Measurements from ENCODE around the gene KRTAP5-4.

Gene KRTAP5-4

GRCh38 chr11:1660111-1660867, 38.4 kb upstream of the KRTAP5-4 start:
- Histone ChIP-seq H3K9ac (no peak overlapping the region), H3K4me2 (ENCODE audit: low read length) (no peak overlapping the region), H2AFZ (no peak overlapping the region), H3K9me3 (ENCODE audit: control insufficient read depth, low read length) (no peaks in the 10 kb centered on the region), H3K4me1 (no peaks in the 10 kb centered on the region), H3K36me3 (ENCODE audit: control insufficient read depth, insufficient read depth, low read length) (no peaks in the 10 kb centered on the region), H3K27me3 (ENCODE audit: control insufficient read depth, insufficient read depth, low read length) (no peaks in the 10 kb centered on the region), H3K4me3 (ENCODE audit: low read depth, low read length) (no peak overlapping the region), H3K79me2 (no peaks in the 10 kb centered on the region), H3K27ac (no peak overlapping the region)
- TF ChIP-seq CTCF (IDR thresholded peaks at IDR 0.05): no peak

- no peaks in the 10 kb centered on the region for H3K4me1 ChIP-seq
- no peaks in the 10 kb centered on the region for H3K36me3 ChIP-seq (ENCODE audit: control insufficient read depth, insufficient read depth, low read length)
- no peaks in the 10 kb centered on the region for H3K79me2 ChIP-seq
- H3K4me3 ChIP-seq (ENCODE audit: low read depth, low read length): no peak overlapping the region
- H2AFZ ChIP-seq: no peak overlapping the region
- H3K27ac ChIP-seq: no peak overlapping the region
- H3K9ac ChIP-seq: no peak overlapping the region
- no peak overlapping the region for H3K4me2 ChIP-seq (ENCODE audit: low read length)
- TF ChIP-seq CTCF (IDR thresholded peaks at IDR 0.05): no peak
- H3K9me3 ChIP-seq (ENCODE audit: control insufficient read depth, low read length): no peaks in the 10 kb centered on the region
- no peaks in the 10 kb centered on the region for H3K27me3 ChIP-seq (ENCODE audit: control insufficient read depth, insufficient read depth, low read length)
Measured at GRCh38 chr11:1659506-1659905, 37.6 kb upstream of the KRTAP5-4 start.

GRCh38 chr11:1656670-1657069, 34.7 kb upstream of the KRTAP5-4 start:
- Histone ChIP-seq H3K9ac (no peak overlapping the region), H3K36me3 (ENCODE audit: control insufficient read depth, insufficient read depth, low read length) (no peaks in the 10 kb centered on the region), H3K27ac (no peak overlapping the region), H3K9me3 (ENCODE audit: control insufficient read depth, low read length) (no peaks in the 10 kb centered on the region), H3K4me1 (no peaks in the 10 kb centered on the region), H3K27me3 (ENCODE audit: control insufficient read depth, insufficient read depth, low read length) (no peaks in the 10 kb centered on the region), H3K79me2 (no peaks in the 10 kb centered on the region), H3K4me2 (ENCODE audit: low read length) (no peak overlapping the region), H3K4me3 (ENCODE audit: low read depth, low read length) (no peak overlapping the region), H2AFZ (no peak overlapping the region)
- no peak for TF ChIP-seq CTCF (IDR thresholded peaks at IDR 0.05)

GRCh38 chr11:1656061-1656441, 34.1 kb upstream of the KRTAP5-4 start:
- H3K9ac ChIP-seq: no peak overlapping the region
- TF ChIP-seq CTCF (IDR thresholded peaks at IDR 0.05): no peak
- no peak overlapping the region for H3K27ac ChIP-seq
- no peak overlapping the region for H3K4me3 ChIP-seq (ENCODE audit: low read depth, low read length)
- no peaks in the 10 kb centered on the region for H3K79me2 ChIP-seq
- no peak overlapping the region for H2AFZ ChIP-seq
- no peaks in the 10 kb centered on the region for H3K9me3 ChIP-seq (ENCODE audit: control insufficient read depth, low read length)
- no peak overlapping the region for H3K4me2 ChIP-seq (ENCODE audit: low read length)
- H3K4me1 ChIP-seq: no peaks in the 10 kb centered on the region
- no peaks in the 10 kb centered on the region for H3K36me3 ChIP-seq (ENCODE audit: control insufficient read depth, insufficient read depth, low read length)
- H3K27me3 ChIP-seq (ENCODE audit: control insufficient read depth, insufficient read depth, low read length): no peaks in the 10 kb centered on the region
